Head of caudate nucleus (tissue), 42 donors: ENCODE measurements around the gene IFT22.
"Not testable (repeated sequence)": the region's sequence is repeated elsewhere in the genome, so short reads cannot be mapped to it uniquely, and the experiment has no call there.

Experiments
- DNase-seq, 42 donors: peaks; one replicate each; pipeline versions ENCODE4 v3.0.0 to v3.0.0-alpha.2; 2020 to 2021; ENCODE audit warnings: mixed read lengths in 7 of 42
- intact Hi-C: fragments of 100-400 bp; cut with DNase I; formaldehyde crosslinking; loops from one replicate; pipeline ENCODE4 v1.15.0; 2022

IFT22 gene

DNA sequence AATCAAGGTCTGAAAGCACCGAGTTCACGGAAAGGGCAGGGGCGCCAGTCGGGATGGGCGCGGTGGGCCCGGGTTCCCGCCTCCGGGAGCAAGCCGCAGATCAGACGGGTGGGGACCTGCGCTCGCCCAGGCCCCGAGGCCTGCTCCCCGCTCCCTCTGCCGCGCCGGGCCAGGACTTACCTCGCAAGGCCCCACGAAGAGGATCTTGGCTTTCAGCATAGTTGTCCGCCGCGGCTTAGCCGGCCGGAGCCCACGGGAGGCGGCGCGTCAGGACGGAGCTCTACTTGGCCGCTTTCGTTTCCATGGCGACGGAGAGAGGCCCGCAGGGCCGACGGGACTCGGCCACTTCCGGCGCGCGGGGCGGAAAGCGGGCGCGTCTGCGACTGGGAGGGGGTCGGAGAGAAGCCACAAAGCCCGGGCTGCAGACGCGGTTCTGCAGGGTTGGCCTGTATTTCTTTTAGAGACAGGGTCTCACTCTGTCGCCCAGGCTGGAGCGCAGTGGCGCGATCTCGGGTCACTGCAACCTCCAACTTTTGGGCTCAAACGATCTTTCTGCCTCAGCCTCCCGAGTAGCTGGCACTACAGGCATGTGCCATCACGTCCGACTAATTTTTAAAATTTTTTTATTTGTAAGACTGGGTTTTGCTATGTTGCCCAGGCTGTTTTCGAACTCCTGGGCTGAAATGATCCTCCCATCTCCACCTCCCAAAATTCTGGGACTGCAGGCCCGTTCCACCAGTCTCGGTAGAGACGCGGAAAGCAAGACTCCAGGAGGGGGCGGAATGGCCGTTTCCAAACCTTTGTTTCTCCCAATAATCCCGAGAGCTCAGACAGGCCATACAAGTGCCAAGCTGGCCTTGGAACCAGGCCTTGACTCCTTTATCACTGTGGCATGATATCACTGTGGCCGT is at the start of gene IFT22:
IFT22 (minus strand) TSS at position 322 of the 911 bp plus-strand sequence; CDS start at position 219, 103 bp downstream.
- DNase-seq, result peak; percentile 76 to 95 (median 90)
- intact Hi-C loops, result no loop called here

DNA sequence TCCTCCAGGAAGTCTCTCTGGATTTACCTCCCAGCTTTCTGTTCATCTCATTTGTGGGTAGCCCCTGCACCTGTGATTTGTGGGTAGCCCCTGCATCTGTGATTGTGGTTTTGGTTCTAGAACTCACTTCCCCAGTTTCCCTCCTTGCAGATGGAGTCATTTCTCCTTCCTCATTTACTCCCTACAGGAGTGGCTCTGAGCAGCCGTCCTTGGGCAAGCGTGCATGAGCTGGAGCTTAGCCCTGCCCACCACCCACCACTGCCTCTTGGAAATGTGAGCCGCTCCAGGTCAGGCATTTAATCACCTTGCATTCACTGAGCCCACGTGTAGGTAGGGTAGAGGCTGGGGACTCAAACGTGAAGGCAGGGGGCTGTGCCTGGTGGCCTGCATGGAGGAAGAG is 49.2 kb upstream of the IFT22 start:
- intact Hi-C loops, result no loop called here
- no peak for DNase-seq

DNA sequence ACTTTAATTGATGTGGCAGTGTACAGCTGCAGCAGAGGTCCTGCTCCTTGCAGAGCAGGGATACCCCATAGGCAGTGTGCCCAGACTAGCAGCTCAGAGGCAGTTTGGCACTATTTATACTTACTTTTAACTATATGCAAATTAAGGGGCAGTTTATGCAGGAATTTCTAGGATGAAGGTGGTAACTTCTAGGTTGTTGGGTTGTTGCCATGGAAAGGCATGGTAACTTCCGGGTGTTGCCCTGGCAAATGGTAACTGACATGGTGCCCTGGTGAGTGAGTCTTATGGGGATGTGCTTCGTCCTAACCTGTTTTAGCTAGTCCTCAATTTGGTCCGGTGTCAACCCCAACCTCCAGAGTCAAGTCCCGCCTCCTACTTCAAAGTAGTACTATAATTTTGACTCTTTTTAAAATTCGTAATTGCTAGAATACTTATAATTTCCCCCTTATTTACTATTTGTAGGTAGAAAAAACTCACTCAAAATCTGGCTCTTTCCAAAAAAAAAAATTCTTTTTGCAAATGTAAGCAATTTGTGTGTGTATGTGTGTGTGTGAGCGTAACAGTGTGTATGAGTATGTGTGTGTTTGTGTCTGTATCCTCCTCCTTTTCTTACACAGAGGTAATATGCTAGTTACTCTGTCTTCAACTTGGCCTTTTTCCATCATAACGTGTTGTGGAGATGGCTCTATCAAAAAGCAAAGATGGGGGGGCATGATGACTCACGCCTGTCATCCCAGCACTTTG is 47.0 kb upstream of the IFT22 start:
- intact Hi-C loops, result no loop called here

DNA sequence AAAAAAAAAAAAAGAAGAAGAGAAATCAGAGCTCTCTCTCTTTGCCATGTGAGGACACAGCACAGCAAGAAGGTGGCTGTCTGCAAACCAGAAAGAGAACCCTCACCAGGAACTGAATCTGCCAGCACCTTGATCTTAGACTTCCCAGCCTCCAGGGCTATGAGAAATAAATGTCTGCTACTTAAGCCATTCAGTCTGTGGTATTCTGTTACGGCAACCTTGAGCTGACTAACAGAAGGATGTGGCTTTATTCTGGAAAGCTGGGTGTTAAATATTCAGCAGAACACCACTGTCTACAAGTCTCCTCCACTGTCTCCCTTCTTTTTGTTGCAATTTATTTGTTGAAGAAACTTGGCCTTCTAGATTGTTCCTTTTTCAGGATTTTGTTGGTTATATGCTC is 46.1 kb upstream of the IFT22 start:
- intact Hi-C loops, result no loop called here
- DNase-seq, result no peak

More for the DNA sequence above, 47.0 kb upstream of the IFT22 start:
- no peak for DNase-seq

DNA sequence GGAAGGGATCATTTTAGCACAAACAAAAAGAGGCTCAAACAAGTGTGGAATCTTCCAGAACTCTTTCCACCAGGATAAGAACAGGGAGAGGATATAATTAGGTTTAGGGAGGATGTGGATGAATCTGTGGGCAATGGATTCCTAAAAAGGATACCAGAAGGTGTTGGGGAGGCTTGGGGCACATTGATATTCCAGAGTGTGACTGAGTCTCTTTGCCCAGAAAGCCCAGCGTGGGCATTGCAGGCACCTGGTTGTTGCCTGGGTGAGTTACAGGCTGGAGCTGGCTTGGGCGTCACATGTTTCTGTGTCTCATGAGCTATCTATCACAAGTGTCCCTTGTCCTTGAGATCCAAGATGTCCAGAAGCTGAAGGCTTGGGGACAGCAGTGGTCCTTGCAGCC is 44.3 kb upstream of the IFT22 start:
- peak in 3 of 42 donors; percentile 16 to 46 (median 26) for DNase-seq
- intact Hi-C loops, result no loop called here

DNA sequence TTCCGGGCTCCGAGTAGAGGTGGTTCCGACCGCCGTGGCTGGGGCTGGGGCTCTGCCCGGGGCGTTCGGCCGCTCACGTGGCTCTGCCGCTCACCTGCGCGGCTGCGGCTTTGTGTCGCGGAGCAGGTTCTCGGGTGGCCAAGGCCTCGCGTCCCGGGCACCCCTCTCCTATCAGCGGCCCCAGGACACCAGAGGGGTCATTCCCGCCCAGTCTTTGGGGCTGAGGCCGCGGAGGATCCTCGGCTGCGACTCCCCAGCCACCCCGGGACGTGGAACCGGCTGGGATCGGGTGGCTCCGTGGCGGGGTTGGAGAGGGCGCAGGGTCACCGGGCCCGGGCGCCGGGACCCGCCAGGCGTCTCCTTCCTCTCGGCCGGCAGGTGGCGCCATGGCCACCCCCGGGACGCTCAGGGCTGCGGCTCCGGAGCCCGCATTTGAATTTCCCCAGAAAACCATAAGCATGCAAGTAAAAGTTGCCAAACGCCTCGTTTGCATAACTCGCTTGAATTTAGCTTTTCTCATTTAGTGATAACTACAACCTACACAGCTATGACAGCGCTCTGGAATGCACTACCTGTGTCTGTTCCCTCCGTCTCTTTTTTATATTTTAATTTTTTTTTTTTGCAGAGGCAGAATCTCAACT is 42.2 kb upstream of the IFT22 start:
- intact Hi-C loops, result no loop called here
- peak; percentile 20 to 88 (median 72) for DNase-seq

DNA sequence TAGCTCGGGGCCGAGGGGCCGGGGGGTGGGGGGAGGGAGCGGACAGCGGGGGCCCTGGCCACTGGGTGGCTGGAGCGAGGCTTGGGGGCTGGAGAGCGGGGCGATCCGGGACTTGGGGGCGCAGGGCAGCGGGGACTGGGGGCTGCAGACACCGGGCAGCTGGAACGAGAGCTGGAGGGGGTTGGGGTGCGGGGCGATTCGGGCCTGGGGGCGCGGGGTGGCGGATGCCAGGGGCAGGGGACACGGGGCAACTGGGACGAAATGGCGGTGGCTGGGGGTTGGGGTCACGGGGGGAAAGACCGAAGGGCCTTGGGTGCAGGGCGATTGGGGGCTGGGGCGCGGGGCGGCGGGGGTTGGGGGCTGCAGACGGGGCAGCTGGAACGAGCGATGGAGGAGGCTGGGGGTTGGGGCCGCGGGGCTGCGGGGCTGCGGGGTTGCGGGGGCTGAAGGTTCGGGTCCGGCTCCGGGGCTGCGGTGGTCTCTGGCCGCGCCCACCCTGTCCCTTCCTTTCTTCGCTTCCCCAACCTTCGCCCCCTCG is 41.7 kb upstream of the IFT22 start:
- intact Hi-C loops, result no loop called here
- DNase-seq, result no peak

DNA sequence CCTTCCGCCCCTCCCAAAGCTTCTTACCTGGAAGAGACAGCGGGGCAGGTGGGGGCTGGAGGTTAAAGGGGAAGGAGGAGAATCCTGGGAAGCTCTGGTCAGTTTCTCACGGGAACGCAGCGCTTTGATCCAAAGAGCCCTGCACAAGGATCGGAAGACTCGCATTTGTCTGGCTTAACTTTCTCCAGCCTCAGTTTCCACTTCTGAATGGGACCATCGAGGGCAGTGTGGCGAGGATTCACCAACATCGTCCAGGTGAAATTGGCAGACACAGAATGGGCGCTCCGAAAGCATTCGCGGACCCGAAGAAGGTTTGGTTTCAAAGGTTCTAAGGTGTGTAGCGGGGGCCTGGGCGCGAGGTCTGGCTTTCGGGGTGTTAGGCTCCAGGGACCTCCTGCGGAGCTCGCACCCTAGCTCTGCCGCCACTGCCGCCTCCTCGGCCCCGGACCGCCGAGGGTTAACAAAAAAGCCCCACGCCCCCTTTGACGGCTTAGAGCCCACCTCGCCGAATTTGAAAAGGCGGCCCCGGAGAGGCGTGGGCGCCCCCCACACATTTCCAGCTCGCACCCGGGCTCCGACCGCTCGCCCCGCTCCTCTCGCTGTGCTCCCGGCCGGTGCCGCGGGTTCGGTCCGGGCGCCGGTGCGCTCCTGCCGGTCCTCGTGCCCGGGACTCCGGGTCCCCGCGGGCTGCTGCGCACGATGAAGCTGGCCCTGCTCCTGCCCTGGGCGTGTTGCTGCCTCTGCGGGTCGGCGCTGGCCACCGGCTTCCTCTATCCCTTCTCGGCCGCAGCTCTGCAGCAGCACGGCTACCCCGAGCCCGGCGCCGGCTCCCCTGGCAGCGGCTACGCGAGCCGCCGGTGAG is 41.0 kb upstream of the IFT22 start, which contains the start of gene COL26A1:
COL26A1 (plus strand) TSS at position 542 of the 862 bp plus-strand sequence; CDS start at position 700, 158 bp downstream.
- DNase-seq, result peak in 29 of 42 donors; percentile 4 to 62 (median 20)
- intact Hi-C loops, result no loop called here

DNA sequence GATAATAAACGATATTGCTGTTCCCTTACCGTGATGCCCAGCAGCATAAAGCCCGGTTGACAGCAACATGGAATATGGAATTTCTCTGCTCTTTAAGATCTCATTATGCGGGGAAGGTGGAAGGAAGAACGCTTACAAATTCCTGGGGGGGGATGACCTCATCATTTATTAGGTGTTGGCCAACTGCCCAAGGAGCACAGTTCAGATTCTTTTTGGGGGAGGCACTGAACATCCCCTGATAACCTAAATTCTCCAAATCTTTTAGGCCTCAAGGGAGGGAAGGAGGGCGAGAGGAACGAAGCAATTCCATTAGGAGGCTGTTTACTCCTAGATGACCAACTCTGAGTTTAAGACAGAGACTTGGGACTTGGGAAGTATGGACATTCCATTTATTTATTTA is 35.8 kb upstream of the IFT22 start:
- no peak for DNase-seq
- intact Hi-C loops, result no loop called here

DNA sequence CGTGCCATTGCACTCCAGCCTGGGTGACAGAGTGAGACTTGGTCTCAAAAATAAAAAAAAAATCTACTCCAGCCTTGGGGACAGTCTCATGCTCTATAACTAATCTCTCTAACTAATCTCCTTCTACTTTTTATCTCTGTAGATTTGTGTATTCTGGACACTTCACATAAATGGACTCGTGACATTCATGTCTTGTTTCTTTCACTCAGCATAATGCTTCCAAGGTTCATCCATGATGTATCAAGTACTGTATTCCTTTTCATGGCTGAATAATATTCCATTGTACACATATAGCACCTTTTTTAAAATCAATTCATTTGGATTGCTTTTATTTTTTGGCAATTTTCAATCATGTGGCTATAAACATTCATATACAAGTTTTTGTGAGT is 31.3 kb upstream of the IFT22 start:
- intact Hi-C loops, result no loop called here
- no peak for DNase-seq

DNA sequence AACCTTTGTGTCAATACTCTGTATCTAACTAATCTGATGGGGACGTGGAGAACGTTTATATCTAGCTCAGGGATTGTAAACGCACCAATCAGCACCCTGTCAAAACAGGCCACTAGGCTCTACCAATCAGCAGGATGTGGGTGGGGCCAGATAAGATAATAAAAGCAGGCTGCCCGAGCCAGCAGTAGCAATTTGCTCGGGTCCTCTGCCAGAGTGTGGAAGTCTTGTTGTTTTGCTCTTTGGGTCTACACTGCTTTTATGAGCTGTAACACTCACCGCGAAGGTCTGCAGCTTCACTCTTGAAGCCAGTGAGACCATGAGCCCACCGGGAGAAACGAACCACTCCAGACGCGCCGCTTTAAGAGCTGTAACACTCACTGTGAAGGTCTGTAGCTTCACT is 27.7 kb upstream of the IFT22 start:
- intact Hi-C loops, DNase-seq: not testable (repeated sequence)

DNA sequence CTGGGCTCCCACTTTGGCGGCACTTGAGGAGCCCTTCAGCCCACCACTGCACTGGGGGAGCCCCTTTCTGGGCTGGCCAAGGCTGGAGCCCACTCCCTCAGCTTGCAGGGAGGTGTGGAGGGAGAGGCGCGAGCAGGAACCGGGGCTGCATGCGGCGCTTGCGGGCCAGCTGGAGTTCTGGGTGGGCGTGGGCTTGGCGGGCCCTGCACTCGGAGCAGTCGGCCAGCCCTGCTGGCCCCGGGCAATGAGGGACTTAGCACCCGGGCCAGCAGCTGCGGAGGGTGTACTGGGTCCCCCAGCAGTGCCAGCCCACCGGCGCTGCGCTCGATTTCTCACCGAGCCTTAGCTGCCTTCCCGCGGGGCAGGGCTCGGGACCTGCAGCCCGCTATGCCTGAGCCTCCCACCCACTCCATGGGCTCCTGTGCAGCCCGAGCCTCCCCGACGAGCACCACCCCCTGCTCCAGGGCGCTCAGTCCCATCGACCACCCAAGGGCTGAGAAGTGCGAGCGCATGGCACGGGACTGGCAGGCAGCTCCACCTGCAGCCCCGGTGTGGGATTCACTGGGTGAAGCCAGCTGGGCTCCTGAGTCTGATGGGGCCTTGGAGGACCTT is 26.9 kb upstream of the IFT22 start:
- DNase-seq, intact Hi-C loops: not testable (repeated sequence)

DNA sequence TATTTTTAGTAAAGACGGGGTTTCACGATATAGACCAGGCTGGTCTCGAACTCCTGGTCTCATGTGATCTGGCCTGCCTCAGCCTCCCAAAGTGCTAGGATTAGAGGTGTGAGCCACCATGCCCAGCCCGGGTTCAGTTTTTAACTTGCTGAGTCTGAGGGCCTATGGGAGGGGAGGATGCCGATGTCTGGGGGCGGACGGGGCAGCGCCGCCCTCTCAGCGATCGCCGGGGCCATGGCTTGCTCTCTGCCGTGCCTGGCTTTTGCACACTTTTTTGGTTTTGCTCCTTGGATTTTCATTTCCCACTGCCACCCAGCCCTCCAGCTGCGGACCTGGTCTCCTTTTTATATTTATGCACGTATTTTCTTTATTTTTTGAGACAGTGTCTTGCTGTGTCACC is 25.9 kb upstream of the IFT22 start:
- intact Hi-C loops, result no loop called here
- no peak for DNase-seq

DNA sequence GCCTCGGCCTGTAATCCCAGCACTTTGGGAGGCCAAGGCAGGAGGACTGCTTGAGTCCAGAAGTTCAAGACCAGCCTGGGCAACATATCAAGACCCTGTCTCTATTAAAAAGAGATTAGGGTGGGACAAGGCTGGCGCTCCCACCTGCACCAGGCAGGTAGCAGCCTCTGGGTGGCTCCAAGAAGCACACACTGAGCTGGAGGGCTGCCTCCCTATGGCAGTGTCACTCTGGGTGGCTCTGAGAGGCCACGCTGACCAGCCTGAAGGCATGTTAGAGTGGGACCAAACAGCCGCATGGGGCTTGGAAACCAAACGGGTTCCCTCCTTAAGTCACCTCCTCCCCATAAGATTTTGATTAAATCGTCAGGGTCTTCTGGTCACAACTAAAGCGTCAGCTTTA is 21.3 kb upstream of the IFT22 start:
- no peak for DNase-seq

DNA sequence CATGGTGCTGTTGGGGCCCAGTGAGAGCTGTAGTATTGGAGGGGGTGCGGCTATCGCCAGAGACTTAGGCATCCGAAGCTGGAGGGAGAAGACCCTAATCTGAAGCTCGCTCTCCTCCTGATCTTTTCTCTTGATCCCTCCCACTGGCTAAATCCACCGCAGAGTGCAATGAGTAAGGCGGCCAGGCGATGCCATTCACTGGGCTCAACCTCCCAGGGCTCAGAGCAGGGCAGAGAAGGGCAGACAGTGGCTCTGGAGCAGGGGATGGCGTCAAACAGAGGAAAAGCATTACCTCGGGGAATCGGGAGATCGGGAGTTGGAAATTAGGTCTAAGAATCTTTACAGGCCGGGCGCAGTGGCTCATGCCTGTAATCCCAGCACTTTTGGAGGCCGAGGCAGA is 18.8 kb upstream of the IFT22 start:
- intact Hi-C loops, result no loop called here
- DNase-seq, result no peak

More for the DNA sequence above, 21.3 kb upstream of the IFT22 start:
- intact Hi-C loops, result no loop called here

DNA sequence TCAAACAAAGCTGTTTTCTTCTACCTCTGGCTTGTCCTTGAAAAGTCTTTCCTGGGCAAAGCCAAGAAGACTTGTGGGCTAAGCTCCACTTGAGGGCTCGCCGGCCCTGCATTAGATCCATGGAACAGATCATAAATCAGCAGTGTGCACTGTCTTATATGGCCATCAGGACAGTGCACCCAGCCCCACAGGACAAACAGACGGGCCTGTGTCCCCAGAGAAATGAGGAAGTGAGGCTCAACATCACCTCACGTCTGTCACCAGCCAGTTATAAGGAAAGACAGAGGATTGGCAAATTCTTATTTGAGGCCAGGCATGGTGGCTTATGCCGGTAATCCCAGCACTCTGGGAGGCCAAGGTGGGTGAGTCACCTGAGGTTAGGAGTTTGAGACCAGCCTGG is 12.3 kb upstream of the IFT22 start:
- no peak for DNase-seq
- intact Hi-C loops, result no loop called here

DNA sequence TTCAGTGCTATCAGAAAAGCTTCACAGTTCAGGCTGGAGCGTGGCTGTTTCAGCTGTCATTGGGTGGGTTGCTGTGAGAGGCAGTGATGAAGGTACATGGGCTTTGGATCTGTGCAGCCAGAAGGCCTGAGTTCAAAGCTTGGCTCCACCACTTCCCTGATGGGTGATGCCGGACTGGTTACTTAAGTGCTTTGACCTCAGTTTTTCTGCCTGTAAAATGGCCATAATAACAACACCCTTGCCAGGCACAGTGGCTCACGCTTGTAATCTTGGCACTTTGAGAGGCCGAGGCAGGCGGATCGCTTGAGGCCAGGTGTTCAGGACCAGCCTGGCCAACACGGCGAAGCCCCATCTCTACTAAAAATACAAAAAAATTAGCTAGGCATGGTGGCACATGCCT is 10.4 kb upstream of the IFT22 start:
- intact Hi-C loops, result no loop called here
- no peak for DNase-seq

DNA sequence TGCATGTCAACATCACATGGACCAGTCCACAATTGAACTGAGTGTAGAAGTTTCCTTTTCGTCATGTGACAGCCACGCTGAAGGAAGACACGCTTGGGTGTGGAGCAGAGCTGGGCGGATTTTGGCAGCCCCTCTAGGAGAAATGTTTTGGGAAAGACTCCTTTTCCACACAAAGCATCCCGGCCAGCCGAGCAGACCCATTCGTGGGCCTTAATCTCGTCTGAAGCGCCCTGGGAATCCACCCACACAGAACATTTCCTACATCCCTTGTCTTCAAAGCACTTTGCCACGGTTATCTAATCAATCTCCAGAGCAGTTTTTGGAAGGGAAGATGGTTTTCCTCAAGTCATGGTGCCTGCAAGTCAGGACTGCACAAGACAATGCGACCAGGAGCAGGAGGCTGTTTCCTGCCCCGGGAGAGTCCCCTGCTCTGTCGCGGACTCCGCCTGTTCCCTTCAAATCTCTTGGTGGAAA is 8.4 kb upstream of the IFT22 start:
- no peak for DNase-seq
- intact Hi-C loops, result no loop called here
